RWPE1 (cell line): ENCODE results near the gene IGSF11.

Experiments used
- CTCF ChIA-PET: fragments of 350-600 bp; sonication (Branson Sonifier 250); formaldehyde crosslinking; extraction: SDS; loops from one replicate; lab custom pipeline; 2021; lab: Yijun Ruan, JAX
- POLR2A ChIA-PET: fragments of 400-600 bp; formaldehyde crosslinking; extraction: SDS; loops from one replicate; lab custom pipeline; 2020; ENCODE audit warnings: antibody characterized with exemption; ENCODE audit not compliant: low non-redundant PET; lab: Yijun Ruan, JAX
- DNase-seq: peaks from one replicate; pipeline ENCODE4 v3.0.0; 2012; ENCODE audit warnings: low spot score
- H3K27ac ChIP-seq: fragments of 450-650 bp; 2 replicates; pipeline ENCODE4 v1.5.1; 2017
- TF ChIP-seq, protein P1 (sequence below): fragments of 450-650 bp; conservative IDR thresholded peaks from 2 replicates; pipeline ENCODE4 v1.5.1; 2017; ENCODE audit warnings: low read depth, mild to moderate bottlenecking

Gene IGSF11

GRCh38 chr3:118910332-118910731 is 124.3 kb downstream of the IGSF11 start:
- DNase-seq: no peak
- TF ChIP-seq, protein P1, sequence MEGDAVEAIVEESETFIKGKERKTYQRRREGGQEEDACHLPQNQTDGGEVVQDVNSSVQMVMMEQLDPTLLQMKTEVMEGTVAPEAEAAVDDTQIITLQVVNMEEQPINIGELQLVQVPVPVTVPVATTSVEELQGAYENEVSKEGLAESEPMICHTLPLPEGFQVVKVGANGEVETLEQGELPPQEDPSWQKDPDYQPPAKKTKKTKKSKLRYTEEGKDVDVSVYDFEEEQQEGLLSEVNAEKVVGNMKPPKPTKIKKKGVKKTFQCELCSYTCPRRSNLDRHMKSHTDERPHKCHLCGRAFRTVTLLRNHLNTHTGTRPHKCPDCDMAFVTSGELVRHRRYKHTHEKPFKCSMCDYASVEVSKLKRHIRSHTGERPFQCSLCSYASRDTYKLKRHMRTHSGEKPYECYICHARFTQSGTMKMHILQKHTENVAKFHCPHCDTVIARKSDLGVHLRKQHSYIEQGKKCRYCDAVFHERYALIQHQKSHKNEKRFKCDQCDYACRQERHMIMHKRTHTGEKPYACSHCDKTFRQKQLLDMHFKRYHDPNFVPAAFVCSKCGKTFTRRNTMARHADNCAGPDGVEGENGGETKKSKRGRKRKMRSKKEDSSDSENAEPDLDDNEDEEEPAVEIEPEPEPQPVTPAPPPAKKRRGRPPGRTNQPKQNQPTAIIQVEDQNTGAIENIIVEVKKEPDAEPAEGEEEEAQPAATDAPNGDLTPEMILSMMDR: no peak
- POLR2A ChIA-PET: no interaction called here
- CTCF ChIA-PET: no interaction called here
- no peak overlapping the region for H3K27ac ChIP-seq

GRCh38 chr3:118909763-118910162 is 124.9 kb downstream of the IGSF11 start:
- no peak overlapping the region for H3K27ac ChIP-seq
- TF ChIP-seq, protein P1: no peak
- no peak for DNase-seq
- CTCF ChIA-PET: no interaction called here
- POLR2A ChIA-PET: no interaction called here

- H3K27ac ChIP-seq: no peak overlapping the region
- DNase-seq: no peak
- CTCF ChIA-PET: interaction anchor here (1.1 to 1.5 kb wide), 2 partner anchors 26 to 127 kb away, joined by 3 read pairs; partner anchors contain the start of gene IGSF11
- POLR2A ChIA-PET: no interaction called here
- TF ChIP-seq, protein P1: no peak
Observed at GRCh38 chr3:118907909-118908308, 126.7 kb downstream of the IGSF11 start.

- ChIA-PET CTCF (interaction anchor here (1.4 kb wide), 1 partner anchor 17 kb away, joined by 3 read pairs; no protein-coding TSS in a partner anchor), POLR2A (no interaction called here)
- no peak for DNase-seq
- TF ChIP-seq, protein P1: no peak
- no peak overlapping the region for H3K27ac ChIP-seq
Observed at GRCh38 chr3:118900737-118901525, 133.7 kb downstream of the IGSF11 start.

- ChIA-PET POLR2A (no interaction called here), CTCF (interaction anchor here (0.6 kb wide), 1 partner anchor 144 kb away, joined by 3 read pairs; the partner anchor contains the start of gene IGSF11)
- no peak for DNase-seq
- TF ChIP-seq, protein P1: no peak
- H3K27ac ChIP-seq: no peak overlapping the region
Observed at GRCh38 chr3:118890206-118890605, 144.4 kb downstream of the IGSF11 start.

DNA sequence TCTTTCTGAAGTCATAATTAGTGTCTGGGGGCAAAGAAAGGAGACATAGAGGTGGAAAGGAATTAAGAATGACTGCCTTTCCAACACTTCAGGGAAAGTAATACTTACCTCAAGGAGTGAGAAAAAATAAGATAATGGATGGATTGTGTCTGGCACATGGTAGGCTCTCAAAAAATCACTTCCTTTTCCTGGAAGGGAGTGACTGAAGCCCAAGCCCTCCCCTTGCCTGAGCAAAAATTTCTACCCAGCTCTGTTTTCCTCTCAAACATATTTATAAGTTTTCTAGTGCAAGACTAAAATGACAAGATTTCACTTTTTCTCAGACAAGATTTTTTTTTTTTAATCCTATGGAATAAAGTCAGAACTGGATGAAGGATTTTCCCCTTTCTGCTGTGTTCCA is 145.0 kb downstream of the IGSF11 start:
- ChIA-PET POLR2A (no interaction called here), CTCF (interaction anchor here (0.6 to 0.7 kb wide), 3 partner anchors 13 to 207 kb away, joined by 3 to 7 read pairs (median 3); no protein-coding TSS in a partner anchor)
- no peak overlapping the region for H3K27ac ChIP-seq
- DNase-seq: no peak
- TF ChIP-seq, protein P1: no peak
